Lung (tissue), 12 donors: ENCODE data around the gene ZNF750. TPM values are rescaled to one million over a fixed set of nuclear protein-coding genes. Genes with fewer than 3 reads are reported as not detected.

ENCODE experiments used
- ATAC-seq: fragments of 200-7000 bp; cut with Tn5 transposase; one replicate; pipeline ENCODE4 v1.9.1; 2020; ENCODE audit warnings: moderate number of reproducible peaks; ENCODE audit not compliant: insufficient read depth, low FRiP score
- DNase-seq, 3 donors: peaks; one replicate each; pipeline ENCODE4 v3.0.0-alpha.2; 2013 to 2017
- H3K27ac ChIP-seq, 2 donors: one replicate each; pipeline ENCODE4 v1.5.1; 2013; ENCODE audit warnings: mild to moderate bottlenecking in 2 of 2, moderate library complexity in 2 of 2, control low read depth in 1 of 2, inconsistent platforms in 1 of 2, low read depth in 1 of 2, low read length in 1 of 2
- H3K27me3 ChIP-seq, 3 donors: one replicate each; pipeline ENCODE4 v1.5.1; 2013; ENCODE audit warnings: low read length in 2 of 3; ENCODE audit not compliant: control insufficient read depth in 3 of 3, insufficient read depth in 3 of 3
- H3K36me3 ChIP-seq, 4 donors: one replicate each; pipeline ENCODE4 v1.5.1; 2013; ENCODE audit warnings: low read length in 4 of 4, mild to moderate bottlenecking in 1 of 4, moderate library complexity in 1 of 4; ENCODE audit not compliant: control insufficient read depth in 4 of 4, insufficient read depth in 4 of 4
- H3K4me1 ChIP-seq, 5 donors: one replicate each; pipeline ENCODE4 v1.5.1; 2013; ENCODE audit warnings: low read length in 5 of 5, mild to moderate bottlenecking in 2 of 5, moderate library complexity in 1 of 5; ENCODE audit not compliant: control insufficient read depth in 5 of 5, insufficient read depth in 5 of 5
- H3K4me3 ChIP-seq: one replicate; pipeline ENCODE4 v1.5.1; 2013; ENCODE audit warnings: mild to moderate bottlenecking, control low read depth, moderate library complexity
- H3K9ac ChIP-seq, 2 donors: one replicate each; pipeline ENCODE4 v1.5.1; 2013; ENCODE audit warnings: low read length in 2 of 2, control low read depth in 1 of 2; ENCODE audit not compliant: insufficient read depth in 1 of 2
- H3K9me3 ChIP-seq, 4 donors: one replicate each; pipeline ENCODE4 v1.5.1; 2013; ENCODE audit warnings: low read length in 3 of 4, mild to moderate bottlenecking in 1 of 4, moderate library complexity in 1 of 4; ENCODE audit not compliant: control insufficient read depth in 4 of 4, insufficient read depth in 3 of 4
- CTCF ChIP-seq: IDR thresholded peaks from 2 replicates; pipeline ENCODE4 v1.5.1; 2012; ENCODE audit warnings: mild to moderate bottlenecking; ENCODE audit errors: control extremely low read depth, extremely low read depth
- WGBS, 2 donors: extraction: QIAGEN DNeasy Blood & Tissue Kit; methylation state at CpG; one replicate each; pipeline ENCODE4 v1.1.7; 2013; 5-methylcytosine and 5-hydroxymethylcytosine counted together
- polyA plus RNA-seq, 2 donors: library from polyadenylated mRNA; stranded (reverse); fragments of 200-250 nt; gene quantifications; one replicate each; pipeline ENCODE4 v1.2.1, GENCODE V29; 2013
- total RNA-seq, 2 donors: library from RNA; depleted of rRNA in 1 of 2; stranded (reverse); fragments of >200 nt in 1 of 2; gene quantifications; one replicate each; pipeline ENCODE4 v1.2.1, GENCODE V29; 2014 to 2021
- donor health status: control.
- donor health status: control.
- donor health status: Bipolar disorder and iron deficiency.
- donor health status: healthy.
- donor health status: DM: yes; HTN: yes; CAD: no.

ZNF750 gene
- total and polyA plus RNA-seq, 4 donors, result 1.3 to 4.4 (median 1.9) TPM

GRCh38 chr17:82805823-82806222, 34.0 kb downstream of the ZNF750 start:
- ATAC-seq, result no peak
- H3K9ac ChIP-seq, result no peak overlapping the region
- no peak overlapping the region for H3K4me3 ChIP-seq
- peaks cover 0 to 24% (median 6%) of the 10 kb centered on the region in 4 donors for H3K36me3 ChIP-seq
- peaks cover 0 to 4% (median 0%) of the 10 kb centered on the region in 4 donors for H3K9me3 ChIP-seq
- no peak for TF ChIP-seq CTCF
- no peaks in the 10 kb centered on the region for H3K27me3 ChIP-seq
- no peak overlapping the region for H3K27ac ChIP-seq
- H3K4me1 ChIP-seq, result no peaks in the 10 kb centered on the region
- DNase-seq, result no peak
- WGBS, 2 donors, result 93% methylated on average over 19 of the region's 19 CpGs

GRCh38 chr17:82805254-82805653, 34.6 kb downstream of the ZNF750 start:
- Histone ChIP-seq H3K4me3 (no peak overlapping the region), H3K27me3 (no peaks in the 10 kb centered on the region), H3K9me3 (peaks cover 0 to 4% (median 0%) of the 10 kb centered on the region in 4 donors), H3K36me3 (peaks cover 0 to 20% (median 7%) of the 10 kb centered on the region in 4 donors), H3K9ac (no peak overlapping the region), H3K4me1 (no peaks in the 10 kb centered on the region), H3K27ac (peak overlapping the region in 1 of 2 donors; percentile 2)
- DNase-seq (no peak), ATAC-seq (no peak)
- no peak for TF ChIP-seq CTCF
- 94 to 95% methylated on average over 13 of the region's 13 CpGs for WGBS, 2 donors

DNA sequence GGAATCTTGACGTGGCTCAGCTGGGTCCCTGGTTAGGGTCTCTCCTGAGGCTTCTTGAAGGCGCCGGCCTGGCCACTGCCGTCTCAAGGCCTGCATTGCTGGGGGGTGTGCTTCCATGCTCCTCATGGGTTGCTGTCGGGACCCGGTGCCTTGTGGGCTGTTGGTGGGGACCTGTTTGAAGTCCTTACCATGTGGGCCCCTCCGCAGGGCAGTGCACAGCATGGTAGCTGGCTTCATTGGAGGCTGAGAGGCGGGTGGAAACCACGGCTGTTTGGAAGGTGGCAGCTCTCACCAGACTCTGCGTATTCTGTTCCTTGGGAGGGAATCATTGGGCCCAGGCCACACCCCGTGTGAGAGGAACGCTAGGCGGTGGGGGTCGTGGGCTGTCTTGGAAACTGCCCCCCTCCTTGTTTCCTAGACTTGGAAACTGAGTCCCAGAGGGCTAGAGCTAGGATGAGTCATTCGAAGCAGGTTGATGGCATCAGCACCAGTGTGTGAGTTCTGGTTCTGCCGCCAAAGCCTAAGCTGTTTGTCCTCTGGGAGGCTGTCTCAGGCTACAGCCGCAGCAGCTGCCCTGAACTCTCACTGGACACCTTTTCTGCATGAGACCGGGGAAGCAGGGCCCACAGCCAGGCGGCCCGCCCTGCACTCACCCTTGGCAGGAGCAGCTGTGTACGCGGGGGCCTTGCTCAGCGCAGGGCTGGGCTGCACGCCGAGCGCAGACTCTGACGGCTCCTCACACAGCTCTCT, 35.2 kb downstream of the ZNF750 start:
- no peak overlapping the region for H3K9ac ChIP-seq
- DNase-seq (peak in 2 of 3 donors; percentile 24 to 68), ATAC-seq (peak; percentile 45)

More for the DNA sequence above, 35.2 kb downstream of the ZNF750 start:
- H3K9me3 ChIP-seq, result peaks cover 0 to 4% (median 0%) of the 10 kb centered on the region in 4 donors
- no peak for TF ChIP-seq CTCF
- H3K36me3 ChIP-seq, result peaks cover 0 to 20% (median 9%) of the 10 kb centered on the region in 4 donors
- no peak overlapping the region for H3K27ac ChIP-seq
- 87 to 89% methylated on average over 27 of the region's 27 CpGs for WGBS, 2 donors
- H3K4me3 ChIP-seq, result no peak overlapping the region
- no peaks in the 10 kb centered on the region for H3K4me1 ChIP-seq
- no peaks in the 10 kb centered on the region for H3K27me3 ChIP-seq
